IPS-11a (cell line): ENCODE results near the gene CHRM1.

ENCODE experiments used
- H3K4me3 ChIP-seq: one replicate; pipeline ENCODE4 v1.5.1; 2013; ENCODE audit warnings: low read depth, low read length, control low read depth

The CHRM1 gene

DNA sequence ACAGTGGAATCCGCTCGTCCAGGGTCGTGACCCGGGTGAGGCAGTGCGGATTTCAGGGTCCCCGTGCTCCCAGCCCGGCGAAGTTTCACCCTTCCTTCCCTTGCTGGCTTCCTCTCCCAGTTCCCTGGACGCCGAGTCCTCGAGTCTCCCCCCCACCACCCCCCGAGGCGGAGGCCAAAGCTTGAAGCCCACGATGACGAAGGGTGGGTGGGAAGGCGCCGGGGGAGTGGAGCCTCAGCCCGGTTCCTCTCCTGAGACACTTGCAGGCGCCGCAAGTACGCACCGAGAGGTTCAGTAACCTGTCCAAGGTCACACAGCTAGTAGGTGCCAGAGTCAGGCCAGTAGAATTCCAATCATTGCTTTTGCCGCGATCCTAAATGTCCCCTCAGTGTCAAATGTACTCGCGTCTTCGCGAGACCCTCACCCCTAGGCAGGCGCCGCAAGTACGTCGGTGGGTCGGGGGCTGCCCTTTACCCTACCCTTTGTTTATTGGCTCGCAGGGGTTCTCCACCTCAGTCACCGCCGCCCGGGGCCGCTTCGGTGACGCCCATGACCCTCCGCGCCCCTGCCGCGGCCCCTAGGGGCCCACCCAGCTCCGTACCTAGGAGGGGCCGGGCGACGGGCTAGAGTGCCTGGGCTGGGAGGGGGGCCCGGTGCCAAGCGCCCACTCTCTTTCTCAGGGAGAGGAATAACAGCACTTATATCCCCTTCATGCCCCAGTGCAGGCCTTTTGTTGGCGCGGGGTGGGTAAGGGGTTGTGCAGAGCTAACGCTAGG, 5.7 kb upstream of the CHRM1 start:
- H3K4me3 ChIP-seq: peak overlapping the region; percentile 63

DNA sequence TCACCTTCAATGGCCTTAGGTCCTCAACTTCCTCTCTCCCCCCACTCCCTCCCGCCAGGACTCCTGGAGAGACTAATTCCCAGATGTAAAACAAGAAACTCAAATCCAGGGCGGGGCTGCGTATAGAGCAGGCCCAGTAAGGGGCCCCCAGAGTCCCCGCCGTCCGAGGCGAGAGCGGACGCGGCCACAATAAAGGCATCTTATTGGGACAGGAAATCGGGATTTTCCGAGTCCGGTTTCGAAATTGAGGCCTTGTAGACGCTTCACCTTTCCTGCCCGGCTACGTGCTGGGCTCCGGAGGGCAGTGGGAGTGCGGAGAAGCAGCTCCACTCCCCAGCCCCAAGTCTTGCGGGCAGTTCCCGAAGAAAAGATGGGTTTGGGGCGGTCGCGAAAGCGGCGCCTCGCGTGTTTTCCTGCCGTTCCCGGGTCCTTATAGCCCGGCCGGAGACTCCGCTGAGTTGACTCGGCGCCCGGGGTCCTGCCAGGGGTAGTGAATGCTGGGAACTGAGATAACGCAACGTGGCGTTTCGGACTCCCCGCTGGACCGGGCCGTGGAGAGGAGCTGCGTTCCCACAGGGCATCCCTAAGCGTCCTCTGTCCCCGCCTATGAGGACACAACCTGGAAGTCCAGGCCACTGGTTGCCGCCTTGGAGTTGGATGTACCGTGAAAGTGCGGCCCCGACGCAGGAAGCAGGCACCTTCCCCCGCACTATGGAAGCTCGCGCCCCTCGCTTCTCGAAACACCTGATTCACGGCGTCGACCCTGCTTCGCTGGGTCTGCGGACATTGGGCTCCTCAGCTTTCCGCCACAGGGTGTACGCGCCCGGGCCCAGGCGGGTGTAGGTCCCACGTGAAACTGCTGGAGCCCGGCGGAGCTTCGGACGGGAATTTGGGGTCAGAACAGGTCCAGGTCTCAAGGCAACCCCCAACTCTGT, 4.8 kb upstream of the CHRM1 start:
- peak overlapping the region; percentile 63 for H3K4me3 ChIP-seq

DNA sequence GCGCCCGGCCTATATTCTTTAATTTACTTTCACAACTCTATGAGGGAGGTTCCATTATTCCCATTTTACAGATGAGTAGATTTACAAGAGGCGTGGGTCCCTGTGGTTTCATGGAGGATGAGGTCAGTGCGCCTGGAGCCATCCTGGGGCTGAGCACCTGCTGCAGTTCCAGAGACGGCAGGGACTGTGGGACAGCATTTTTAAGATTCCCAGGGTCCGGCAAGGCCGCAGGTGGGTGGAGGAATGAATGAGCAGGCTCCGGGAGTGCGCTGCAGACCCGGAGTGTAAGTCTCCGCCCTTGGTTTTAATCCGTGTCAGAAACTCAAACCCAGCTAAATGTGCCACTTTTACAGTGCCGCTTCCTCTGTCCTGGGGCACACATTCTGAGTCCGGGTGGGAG, 4.1 kb upstream of the CHRM1 start:
- H3K4me3 ChIP-seq: peak overlapping the region; percentile 63

DNA sequence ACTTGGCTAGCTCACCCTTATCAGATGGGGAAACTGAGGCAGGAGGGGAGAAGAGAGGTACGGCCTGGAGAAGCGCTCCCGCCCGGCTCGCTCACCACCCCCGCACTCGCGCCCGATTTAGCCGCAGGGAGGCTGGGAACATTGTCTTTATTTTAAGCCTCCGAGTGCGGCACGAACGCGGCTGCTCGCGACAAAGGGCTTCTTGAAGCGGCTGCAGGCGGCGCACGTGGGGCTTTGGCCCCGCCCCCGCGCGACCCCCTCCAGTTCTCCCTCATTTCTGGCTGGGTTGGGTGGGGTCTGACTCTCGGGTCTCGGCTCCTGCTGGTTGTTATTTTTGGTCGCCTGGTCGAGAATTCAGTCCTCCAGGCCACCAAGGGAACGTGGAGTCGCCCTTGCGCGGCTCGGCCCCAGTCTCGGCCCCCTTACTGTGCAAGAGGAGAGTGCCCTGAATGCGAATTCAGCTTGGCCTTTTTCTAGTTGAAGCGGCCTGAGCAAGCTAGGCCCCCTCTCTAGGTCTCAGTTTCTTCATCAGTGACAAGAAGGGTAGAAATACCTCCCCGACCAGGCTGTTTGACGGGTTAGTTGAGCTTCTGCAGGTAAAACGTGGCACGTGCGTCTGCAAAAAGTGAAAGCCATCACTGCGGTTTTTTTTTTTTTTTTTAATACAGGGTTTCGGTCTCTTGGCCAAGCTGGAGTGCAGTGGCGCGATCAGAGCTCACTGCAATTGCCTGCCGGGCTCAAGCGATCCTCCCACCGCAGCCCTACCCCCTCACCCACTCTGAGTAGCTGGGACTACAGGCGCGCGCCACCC, 2.6 kb upstream of the CHRM1 start:
- no peak overlapping the region for H3K4me3 ChIP-seq

DNA sequence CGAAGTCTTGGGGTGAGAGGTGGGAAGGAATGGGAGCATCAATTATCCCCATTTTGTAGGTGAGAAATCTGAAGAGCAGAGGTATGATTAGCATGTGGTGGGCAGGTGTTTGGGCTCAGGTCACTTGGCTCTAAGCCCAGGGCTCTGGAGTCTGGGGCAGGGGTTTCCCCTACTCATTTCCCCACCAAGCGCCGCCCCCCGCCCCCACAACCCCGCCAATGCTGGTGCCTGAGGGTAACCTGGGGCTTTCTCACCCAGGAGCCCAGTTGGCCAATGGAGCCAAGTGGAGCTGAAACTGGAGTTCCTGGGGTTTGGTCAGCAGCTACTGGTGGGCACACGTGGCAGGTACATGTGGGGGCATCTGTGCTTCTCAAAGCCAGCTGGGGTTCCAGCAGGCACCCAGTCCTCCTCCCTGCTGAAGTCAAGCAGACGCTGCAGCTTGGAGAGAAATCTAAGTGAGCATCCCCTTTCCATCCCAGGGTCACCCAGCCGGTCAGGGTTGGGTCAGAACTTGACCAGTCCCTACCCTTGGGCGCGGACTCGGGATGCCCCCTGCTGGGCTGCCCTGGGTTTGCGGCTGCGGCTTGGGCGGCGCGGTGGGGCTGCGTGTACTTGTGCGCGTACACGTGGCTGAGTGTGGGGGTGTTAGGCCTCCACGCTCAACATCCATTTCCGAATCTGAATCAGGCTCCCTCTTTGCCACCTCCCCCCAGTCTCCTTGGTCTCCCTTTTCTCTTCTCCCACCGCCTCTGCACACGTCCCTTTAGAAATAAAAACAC, 1.7 kb upstream of the CHRM1 start:
- no peak overlapping the region for H3K4me3 ChIP-seq

DNA sequence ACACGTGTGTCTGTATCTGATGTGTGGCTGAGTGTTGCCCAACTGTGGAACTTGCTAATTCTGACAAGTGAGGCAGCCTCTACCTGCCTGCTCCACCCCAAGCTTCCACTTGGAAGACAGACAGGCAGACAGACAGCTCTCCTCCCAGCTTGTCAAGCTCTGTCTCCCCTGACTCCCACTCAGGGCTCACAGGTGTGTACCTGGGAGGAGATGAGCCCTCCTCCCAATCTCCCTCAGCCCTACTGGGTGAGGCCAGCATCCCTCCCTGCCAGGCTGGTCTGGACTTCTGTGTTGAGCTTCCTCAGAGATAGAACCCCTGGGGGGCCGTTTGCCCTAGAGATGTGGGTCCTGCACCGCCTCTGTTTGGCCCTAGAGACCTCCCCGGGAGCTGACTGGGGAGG, 1.0 kb upstream of the CHRM1 start:
- no peak overlapping the region for H3K4me3 ChIP-seq

DNA sequence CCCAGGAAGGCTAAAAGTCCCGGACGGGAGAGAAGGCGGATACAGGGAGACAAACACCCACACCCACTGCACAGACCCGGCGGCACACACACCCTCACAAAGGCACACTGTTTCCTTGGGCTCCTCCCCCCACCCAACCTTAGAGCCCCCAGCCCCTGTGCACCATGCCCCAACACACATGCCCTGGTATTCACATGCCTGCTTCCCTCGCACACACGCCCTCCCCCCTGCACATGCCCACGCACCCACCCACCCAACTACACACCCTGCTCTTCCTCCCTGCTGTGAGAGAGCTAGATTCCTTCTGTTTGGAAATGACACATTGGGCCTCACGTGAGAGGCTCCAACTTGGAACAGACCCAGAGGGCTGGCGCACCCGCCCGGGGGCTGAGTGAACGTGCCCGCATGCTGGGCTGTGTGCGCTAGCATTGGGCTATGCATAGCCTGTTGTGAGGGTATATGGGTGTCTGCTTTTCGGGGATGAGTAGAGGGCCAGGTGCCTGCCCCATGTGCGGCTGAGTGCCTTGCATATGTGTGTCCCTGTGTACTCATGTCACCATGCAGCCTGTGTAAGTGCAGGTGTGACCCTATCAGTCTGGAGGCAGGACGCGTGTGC, 518 bp upstream of the CHRM1 start:
- no peak overlapping the region for H3K4me3 ChIP-seq

DNA sequence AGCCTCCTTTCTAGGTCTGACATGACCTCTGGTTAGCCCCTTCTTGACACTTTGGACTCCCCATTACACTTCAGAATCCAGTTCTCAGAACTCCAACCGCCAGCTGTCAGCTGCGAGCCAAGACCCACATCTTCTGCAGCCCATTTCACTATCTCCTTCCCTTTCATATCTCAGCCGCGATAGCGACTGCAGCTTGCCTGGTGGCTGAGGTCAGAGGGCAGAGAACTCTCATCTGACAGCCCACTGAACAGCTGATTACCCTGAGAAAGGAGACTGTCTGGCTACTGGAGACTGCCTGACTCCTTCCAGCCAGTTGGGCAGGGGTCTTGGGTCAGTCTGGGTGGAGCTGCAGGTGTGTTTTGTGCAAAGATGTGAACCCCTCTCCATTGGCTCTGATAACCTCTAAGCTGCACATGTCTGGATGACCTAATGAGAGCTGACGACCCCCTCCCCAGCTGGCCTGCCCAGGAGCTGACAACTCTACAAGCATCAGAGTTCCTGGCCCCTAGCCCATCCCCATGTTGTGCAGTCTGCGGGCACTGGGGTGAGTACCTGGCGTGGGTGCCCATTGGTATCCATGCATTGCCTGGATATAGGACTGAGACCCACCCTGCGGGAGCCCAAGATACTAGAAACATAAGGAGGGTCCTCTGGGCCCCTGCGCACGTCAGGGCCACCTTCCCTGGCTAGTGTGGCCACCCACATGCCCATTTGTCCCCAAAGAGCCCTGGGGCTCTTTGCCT, 1.1 kb downstream of the CHRM1 start:
- H3K4me3 ChIP-seq: no peak overlapping the region

DNA sequence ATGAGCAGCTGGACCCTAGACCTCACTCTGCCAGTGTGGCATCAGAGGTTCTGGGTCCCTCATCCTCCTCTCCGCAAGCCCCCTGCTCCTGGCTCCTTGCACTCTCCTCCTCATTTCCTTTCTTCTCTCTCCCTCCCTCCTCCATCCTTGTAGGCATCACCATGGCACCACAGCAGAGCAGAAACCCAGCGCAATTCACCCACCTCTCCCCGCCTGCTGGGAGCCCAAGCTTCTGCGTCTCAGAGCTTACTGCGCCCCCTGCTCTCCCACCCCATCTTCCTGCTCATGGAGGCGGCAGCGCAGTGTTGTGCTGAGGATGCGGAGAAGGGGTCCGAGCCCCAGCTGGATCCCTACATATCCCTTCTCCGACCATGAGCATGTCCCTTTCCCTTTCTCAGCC, 1.7 kb downstream of the CHRM1 start:
- H3K4me3 ChIP-seq: no peak overlapping the region

DNA sequence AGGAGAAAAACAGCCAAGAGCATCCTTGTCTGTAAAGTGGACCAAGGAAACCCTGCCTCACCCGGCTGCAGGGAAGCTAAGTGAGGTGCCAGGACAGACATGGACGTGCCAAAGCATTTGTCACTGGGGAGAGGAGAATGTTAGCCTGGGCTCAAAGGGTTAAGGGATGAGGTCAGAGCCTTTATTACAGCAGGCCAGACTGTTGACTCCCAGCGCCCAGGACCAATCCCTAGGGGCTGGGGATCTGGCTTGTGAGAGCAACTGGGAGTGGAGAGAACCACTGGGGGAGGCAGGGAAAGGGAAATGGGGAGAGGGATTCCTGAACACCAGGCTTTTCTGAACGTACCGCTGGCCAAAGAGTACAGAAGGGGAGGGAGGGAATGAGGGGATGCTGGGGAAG, 2.6 kb downstream of the CHRM1 start:
- H3K4me3 ChIP-seq: no peak overlapping the region

DNA sequence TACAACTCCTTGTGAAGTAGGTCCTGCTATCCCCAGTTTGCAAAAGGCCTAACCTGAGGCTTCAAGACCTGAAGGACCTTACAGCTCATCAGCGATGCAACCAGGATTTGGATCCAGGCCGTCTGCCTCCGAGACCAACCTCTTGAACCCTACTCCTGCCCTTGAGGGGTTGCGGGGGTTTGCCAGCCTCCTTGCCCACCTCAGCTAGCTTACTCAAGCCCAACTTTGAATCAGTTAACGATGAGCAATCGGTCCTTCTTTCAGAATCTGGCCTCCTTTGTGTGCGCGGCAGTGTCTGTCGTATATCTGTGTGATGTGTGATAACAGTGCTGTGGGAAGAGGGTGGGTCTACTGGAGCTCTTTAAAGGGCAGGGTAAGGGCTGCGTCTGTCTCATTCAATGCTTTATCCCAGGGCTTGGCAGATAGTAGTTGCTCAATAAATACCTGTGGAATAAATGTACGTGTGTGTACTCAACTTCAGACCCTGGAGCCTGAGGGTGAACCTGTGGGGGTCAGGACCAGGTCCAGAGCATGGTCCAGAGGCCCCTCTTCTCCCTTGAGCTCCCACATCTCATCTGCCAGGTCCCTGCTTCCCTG, 3.2 kb downstream of the CHRM1 start:
- no peak overlapping the region for H3K4me3 ChIP-seq

DNA sequence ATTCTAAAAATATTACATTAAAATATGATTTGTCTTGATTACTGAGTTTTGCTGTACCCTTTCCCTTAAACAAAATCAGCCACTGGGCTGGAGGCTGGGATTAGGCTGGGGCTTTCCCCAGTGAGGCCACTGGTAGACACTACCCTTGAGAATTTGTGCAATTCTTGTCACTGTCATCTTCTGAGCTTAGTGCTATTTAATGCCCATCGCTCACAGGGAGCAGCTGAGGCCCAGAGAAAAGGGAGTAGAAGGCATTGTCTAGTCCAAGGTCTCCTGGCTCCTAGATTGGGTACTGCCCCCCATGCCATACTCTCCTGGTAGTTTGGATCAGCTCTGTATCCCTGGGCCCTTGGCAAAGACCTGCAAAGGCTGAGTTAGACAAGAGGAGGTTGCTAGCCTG, 6.7 kb downstream of the CHRM1 start:
- no peak overlapping the region for H3K4me3 ChIP-seq

DNA sequence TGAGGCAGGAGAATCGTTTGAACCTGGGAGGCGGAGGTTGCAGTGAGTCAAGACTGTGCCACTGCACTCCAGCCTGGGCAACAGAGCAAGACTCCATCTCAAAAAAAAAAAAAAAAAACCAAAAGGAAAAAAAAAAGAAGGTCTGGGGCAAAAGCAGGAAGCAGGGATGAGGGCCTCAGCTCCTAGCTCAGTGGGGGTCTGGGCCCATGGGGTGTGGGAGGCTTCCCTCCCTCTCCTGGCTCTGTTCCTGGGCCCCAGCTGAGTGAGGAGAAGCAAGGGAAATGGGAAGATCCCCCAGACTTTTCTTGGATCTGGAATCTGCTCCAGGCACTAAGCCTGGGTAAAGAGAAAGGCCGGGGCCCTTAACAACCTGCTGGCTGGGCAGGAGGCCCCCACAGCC, 8.9 kb downstream of the CHRM1 start:
- H3K4me3 ChIP-seq: no peak overlapping the region

DNA sequence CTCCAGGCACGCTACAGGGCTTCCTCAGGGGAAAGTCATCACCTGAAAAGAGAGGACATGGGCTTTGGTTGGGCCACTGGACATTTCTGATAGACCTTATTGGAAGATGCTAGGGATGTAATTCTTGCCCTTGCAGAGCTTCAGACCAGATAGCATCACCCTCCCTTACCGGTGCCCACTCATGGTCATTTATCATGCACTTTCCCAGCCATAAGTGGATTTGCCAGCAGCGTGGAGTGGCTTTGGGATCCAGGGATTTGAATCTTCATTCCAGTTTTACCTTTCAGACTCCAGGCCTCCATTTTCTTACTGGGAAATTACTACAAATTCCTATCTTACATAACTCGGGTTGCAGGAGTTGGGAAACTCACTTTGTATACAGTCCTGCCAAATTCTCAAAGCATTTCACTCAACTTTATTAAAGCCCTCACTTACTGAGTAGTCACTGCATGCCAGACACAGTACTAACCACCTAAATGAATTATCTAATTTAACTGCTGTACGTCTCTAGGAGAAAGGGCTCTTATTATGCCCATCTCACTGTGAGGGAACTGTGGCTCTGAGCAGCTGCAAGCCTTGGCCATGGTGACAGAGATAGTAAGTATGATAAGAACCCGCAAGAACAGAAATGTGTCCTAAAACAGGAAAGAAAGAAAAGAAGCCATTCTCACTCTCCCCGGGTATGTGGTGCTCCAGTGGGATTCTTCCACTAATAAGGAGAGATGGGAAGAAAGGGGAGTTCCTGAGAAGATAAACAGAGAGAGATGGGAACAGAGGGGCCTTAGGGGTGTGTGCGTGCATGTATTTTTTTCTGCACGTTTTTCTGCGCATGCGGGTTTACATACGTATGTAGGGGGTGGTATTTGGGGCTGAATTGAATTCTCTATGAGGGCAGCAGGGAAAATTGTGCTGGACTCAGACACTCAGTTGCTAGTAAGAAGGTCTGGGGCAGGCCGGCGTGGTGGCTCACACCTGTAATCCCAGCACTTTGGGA, 9.7 kb downstream of the CHRM1 start:
- H3K4me3 ChIP-seq: no peak overlapping the region

DNA sequence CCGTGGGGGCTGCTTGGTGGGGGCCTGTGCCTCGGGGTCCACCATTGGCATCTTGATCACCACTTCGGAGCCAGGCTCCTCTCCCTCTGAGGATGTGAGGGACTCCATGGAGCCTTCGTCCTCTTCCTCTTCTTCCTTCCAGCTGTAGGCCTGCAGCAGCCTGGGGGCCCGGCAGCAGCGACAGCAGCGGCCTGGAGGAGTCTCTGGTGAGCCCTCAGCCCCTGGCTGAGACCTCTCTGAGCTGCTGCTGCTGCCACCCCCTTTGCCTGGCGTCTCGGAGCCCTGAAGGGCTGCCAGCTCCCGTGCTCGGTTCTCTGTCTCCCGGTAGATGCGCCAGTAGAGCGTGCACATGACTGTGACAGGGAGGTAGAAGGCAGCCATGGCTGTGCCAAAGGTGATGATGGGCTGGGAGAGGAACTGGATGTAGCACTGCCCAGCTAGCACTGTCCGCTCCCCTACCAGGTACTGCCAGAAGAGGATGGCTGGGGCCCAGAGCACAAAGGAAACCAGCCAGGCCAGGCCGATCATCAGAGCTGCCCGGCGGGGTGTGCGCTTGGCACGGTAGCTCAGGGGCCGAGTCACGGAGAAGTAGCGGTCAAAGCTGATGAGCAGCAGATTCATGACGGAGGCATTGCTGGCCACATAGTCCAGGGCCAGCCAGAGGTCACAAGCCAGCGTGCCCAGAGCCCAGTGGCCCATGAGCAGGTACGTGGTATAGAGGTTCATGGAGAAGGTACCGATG, 10.9 kb downstream of the CHRM1 start:
- H3K4me3 ChIP-seq: no peak overlapping the region

DNA sequence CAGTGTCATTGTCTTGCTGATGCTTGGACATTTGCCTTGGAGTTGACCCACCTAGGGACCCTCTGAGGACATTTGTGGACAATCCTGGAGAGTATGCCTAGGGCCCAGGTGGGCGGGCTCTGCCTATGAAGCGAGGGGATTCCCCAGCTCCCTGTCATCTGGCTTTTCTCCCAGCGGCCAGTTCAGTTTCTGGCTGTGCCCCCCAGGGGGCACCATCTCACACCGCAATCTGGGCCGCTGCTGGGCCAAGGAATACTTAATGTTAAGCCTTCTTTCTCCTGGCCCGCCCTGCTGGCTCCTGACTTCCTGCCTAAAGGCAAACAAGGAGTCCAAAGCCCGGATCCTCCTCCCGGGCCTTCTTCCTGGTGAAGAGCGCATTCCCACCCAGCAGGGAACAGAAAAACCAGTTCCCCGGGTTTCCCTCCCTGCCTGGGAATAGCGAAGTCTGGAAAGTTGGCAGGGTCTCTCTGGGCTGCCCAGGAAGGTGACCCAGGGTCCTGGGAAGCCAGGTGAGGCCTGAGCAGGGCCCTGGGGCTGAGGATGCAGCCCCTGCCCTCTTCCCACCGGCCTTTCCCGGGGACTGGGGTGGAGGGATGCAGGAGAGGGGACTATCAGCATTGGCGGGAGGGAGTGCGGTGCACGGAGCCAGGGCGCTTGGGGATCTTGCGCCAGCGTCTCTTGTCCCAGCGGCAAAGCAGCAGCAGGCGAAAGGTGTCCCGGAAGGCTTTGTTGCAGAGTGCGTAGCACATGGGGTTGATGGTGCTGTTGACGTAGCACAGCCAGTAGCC, 11.9 kb downstream of the CHRM1 start:
- H3K4me3 ChIP-seq: no peak overlapping the region
